ENCODE measurements around the gene TRPM2. TPM values are rescaled to one million over a fixed set of nuclear protein-coding genes. Genes with fewer than 3 reads are reported as not detected.

Gene TRPM2
- total and polyA plus RNA-seq, 2 of the 13 experiments (the other 11 are each of a cell fraction or from before 2014, with no cell fraction given): 0.07 to 0.20 TPM

- no peak overlapping the region for H3K4me3 ChIP-seq (replicated peaks in 1 of 3; ENCODE audit: insufficient read depth in 1 of 3, low read depth in 2 of 3, low read length in 3 of 3)
- no peak for FAIRE-seq
- in situ Hi-C loops (cut with HindIII; ENCODE audit: extremely low pct_ligation_motif_present, low pct_unique_long_range_greater_than_20kb): no loop called here
Measured at GRCh38 chr21:44471341-44471740, 117.9 kb downstream of the TRPM2 start.

More at GRCh38 chr21:44471341-44471740, 117.9 kb downstream of the TRPM2 start:
- no peaks in the 10 kb centered on the region for H3K4me1 ChIP-seq (ENCODE audit: insufficient read depth, low read length)
- BruUV-seq (replicated peaks): no TSS peak
- H3K27ac ChIP-seq (ENCODE audit: extremely low read length, insufficient read depth, low read length): no peak overlapping the region
- intact Hi-C loops (cut with micrococcal nuclease; ENCODE audit: unreplicated experiment): no loop called here
- H3K9me3 ChIP-seq (ENCODE audit: low read length): no peaks in the 10 kb centered on the region
- no peaks in the 10 kb centered on the region for H3K36me3 ChIP-seq (replicated peaks in 1 of 2; ENCODE audit: control insufficient read depth in 1 of 2, insufficient read depth in 2 of 2, low read length in 2 of 2)
- ATAC-seq (no peak), DNase-seq (ENCODE audit: low spot score) (no peak)
- CTCF ChIA-PET (ENCODE audit: low intra/inter-chr PET ratio, low total read pairs): no interaction called here
- H3K4me2 ChIP-seq (ENCODE audit: low read depth, low read length): no peak overlapping the region
- no peaks in the 10 kb centered on the region for H3K79me2 ChIP-seq (ENCODE audit: insufficient read depth, low read length)
- H3K27me3 ChIP-seq (ENCODE audit: control insufficient read depth in 1 of 2, insufficient read depth in 2 of 2, low read length in 2 of 2): no peaks in the 10 kb centered on the region
- POLR2A ChIA-PET: interaction anchor here (1.3 kb wide), 1 partner anchor 11 kb away, joined by 5 read pairs; no protein-coding TSS in a partner anchor
- H2AFZ ChIP-seq (ENCODE audit: low read length): no peak overlapping the region
- TF ChIP-seq ZNF124 (CRISPR knock-in tag; IDR thresholded peaks at IDR 0.05) (no peak), SYNCRIP (IDR thresholded peaks at IDR 0.05; ENCODE audit: insufficient read depth, low read depth, low read length) (no peak), ZBTB7A (CRISPR knock-in tag; IDR thresholded peaks at IDR 0.05) (no peak), YY1 (IDR thresholded peaks at IDR 0.05; ENCODE audit: insufficient read depth, insufficient replicate concordance, low read depth, low read length) (no peak), PRMT3 (CRISPR knock-in tag; IDR thresholded peaks at IDR 0.05; ENCODE audit: borderline replicate concordance, low read depth) (no peak), STAT5B (CRISPR knock-in tag; IDR thresholded peaks at IDR 0.05) (no peak), SRSF4 (IDR thresholded peaks at IDR 0.05; ENCODE audit: low read depth, low read length, poor library complexity, severe bottlenecking) (no peak), BRF2 (CRISPR knock-in tag; IDR thresholded peaks at IDR 0.05) (no peak), ZNF446 (CRISPR knock-in tag; IDR thresholded peaks at IDR 0.05) (no peak), LCORL (IDR thresholded peaks at IDR 0.05) (no peak), LCORL (CRISPR knock-in tag; IDR thresholded peaks at IDR 0.05) (no peak), HMG20A (CRISPR knock-in tag; IDR thresholded peaks at IDR 0.05; ENCODE audit: borderline replicate concordance) (no peak), ZNF782 (CRISPR knock-in tag; IDR thresholded peaks at IDR 0.05; ENCODE audit: borderline replicate concordance) (no peak), SP2 (CRISPR knock-in tag; IDR thresholded peaks at IDR 0.05) (no peak), CEBPZ (IDR thresholded peaks at IDR 0.05; ENCODE audit: low read length) (no peak), ZNF883 (CRISPR knock-in tag; IDR thresholded peaks at IDR 0.05; ENCODE audit: not compliant biosample characterization) (no peak)
- no peak overlapping the region for H3K9ac ChIP-seq (ENCODE audit: insufficient read depth, low read depth, low read length)
- no peaks in the 10 kb centered on the region for H4K20me1 ChIP-seq (ENCODE audit: insufficient read depth, low read length)

Data from HepG2 (cell line).